ENCODE data around the gene PRIM2.
"Not testable (repeated sequence)": the region's sequence is repeated elsewhere in the genome, so short reads cannot be mapped to it uniquely, and the experiment has no call there.

Gene PRIM2

GRCh38 chr6:57459781-57460180, 142.4 kb downstream of the PRIM2 start:
- not testable (repeated sequence) for H3K27me3 ChIP-seq (ENCODE audit: control insufficient read depth, insufficient read depth, low read length); H3K9me3 ChIP-seq (ENCODE audit: control insufficient read depth, low read length); H3K36me3 ChIP-seq (ENCODE audit: control insufficient read depth, insufficient read depth, low read length); H3K4me3 ChIP-seq (ENCODE audit: low read depth, low read length); H3K27ac ChIP-seq; H3K79me2 ChIP-seq; H3K4me2 ChIP-seq (ENCODE audit: low read length); H3K9ac ChIP-seq; H3K4me1 ChIP-seq; H2AFZ ChIP-seq

DNA sequence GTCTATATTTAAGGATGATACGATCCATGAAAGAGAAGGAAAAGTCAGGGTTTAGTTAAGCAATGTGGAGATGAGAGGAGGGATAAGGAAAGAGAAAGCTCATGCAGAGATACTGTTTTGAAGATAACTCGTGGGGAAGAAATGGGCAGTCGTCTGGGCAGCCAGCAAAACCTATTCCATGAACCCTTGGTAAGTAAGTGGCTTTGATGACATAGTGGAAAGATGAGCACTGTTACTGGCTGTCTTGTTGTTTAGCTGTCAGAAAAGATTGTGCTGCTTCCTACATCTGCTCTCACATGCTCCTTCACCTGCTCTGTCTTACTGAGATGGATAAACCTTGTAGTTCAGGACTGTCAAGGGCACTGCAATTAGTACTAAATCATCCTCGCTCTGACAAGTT, 143.6 kb downstream of the PRIM2 start:
- H2AFZ ChIP-seq; H3K9ac ChIP-seq; H3K36me3 ChIP-seq (ENCODE audit: control insufficient read depth, insufficient read depth, low read length); H3K27me3 ChIP-seq (ENCODE audit: control insufficient read depth, insufficient read depth, low read length); H3K4me2 ChIP-seq (ENCODE audit: low read length); H3K9me3 ChIP-seq (ENCODE audit: control insufficient read depth, low read length); H3K79me2 ChIP-seq; H3K4me3 ChIP-seq (ENCODE audit: low read depth, low read length); H3K4me1 ChIP-seq; H3K27ac ChIP-seq: not testable (repeated sequence)

DNA sequence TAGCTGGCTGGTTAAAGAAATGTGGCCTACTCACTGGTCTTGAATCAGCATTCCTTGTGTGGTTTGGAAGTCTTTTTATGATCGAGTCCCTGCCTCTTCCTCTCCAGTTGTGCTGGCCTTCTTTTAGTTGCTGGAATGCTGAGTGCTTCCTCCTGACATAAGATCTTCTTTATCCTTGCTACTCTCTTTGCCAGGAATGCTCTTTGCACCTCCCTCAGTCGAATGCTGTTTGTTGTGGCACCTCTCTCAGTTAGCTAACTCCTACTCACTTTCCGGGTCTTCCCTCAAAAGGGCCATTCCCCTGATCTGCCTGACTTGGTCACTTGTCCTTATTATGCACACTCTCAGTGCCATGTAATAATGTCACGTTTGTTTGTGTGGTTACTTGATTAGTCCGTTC, 146.4 kb downstream of the PRIM2 start:
- not testable (repeated sequence) for H3K9ac ChIP-seq; H3K9me3 ChIP-seq (ENCODE audit: control insufficient read depth, low read length); H3K36me3 ChIP-seq (ENCODE audit: control insufficient read depth, insufficient read depth, low read length); H3K4me2 ChIP-seq (ENCODE audit: low read length); H3K27me3 ChIP-seq (ENCODE audit: control insufficient read depth, insufficient read depth, low read length); H3K4me1 ChIP-seq; H2AFZ ChIP-seq; H3K79me2 ChIP-seq; H3K27ac ChIP-seq; H3K4me3 ChIP-seq (ENCODE audit: low read depth, low read length)

DNA sequence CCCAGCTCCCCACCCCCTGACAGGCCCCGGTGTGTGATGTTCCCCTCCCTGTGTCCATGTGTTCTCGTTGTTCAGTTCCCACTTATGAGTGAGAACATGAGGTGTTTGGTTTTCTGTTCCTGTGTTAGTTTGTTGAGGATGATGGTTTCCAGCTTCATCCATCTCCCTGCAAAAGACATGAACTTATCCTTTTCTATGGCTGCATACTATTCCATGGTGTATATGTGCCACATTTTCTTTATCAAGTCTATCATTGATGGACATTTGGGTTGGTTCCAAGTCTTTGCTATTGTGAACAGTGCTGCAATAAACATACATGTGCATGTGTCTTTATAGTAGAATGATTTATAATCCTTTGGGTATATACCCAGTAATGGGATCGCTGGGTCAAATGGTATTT, 148.5 kb downstream of the PRIM2 start:
- H3K27ac ChIP-seq; H3K9me3 ChIP-seq (ENCODE audit: control insufficient read depth, low read length); H3K36me3 ChIP-seq (ENCODE audit: control insufficient read depth, insufficient read depth, low read length); H3K4me2 ChIP-seq (ENCODE audit: low read length); H3K9ac ChIP-seq; H2AFZ ChIP-seq; H3K4me1 ChIP-seq; H3K79me2 ChIP-seq; H3K27me3 ChIP-seq (ENCODE audit: control insufficient read depth, insufficient read depth, low read length); H3K4me3 ChIP-seq (ENCODE audit: low read depth, low read length): not testable (repeated sequence)

DNA sequence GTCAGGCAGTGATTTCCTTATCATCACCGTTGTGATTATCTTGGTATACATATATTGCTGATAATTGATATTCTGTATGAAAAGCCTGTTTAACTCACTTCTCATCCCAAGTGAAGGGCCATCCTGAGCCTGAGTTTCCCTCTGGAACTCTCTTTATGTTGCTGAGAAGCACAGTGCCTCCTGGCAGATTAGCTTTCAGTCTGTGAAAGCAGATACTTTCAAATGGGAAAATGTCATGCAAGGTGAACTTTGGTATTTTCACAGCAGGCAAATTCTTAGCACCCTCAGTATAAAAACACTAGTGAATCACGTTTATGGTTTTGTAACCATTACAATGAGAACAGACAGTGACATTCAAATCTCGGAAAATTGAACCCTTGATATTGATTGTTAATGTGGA, 151.6 kb downstream of the PRIM2 start:
- TF ChIP-seq, protein P1, sequence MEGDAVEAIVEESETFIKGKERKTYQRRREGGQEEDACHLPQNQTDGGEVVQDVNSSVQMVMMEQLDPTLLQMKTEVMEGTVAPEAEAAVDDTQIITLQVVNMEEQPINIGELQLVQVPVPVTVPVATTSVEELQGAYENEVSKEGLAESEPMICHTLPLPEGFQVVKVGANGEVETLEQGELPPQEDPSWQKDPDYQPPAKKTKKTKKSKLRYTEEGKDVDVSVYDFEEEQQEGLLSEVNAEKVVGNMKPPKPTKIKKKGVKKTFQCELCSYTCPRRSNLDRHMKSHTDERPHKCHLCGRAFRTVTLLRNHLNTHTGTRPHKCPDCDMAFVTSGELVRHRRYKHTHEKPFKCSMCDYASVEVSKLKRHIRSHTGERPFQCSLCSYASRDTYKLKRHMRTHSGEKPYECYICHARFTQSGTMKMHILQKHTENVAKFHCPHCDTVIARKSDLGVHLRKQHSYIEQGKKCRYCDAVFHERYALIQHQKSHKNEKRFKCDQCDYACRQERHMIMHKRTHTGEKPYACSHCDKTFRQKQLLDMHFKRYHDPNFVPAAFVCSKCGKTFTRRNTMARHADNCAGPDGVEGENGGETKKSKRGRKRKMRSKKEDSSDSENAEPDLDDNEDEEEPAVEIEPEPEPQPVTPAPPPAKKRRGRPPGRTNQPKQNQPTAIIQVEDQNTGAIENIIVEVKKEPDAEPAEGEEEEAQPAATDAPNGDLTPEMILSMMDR (IDR thresholded peaks at IDR 0.05): no peak
- no peaks in the 10 kb centered on the region for H3K79me2 ChIP-seq
- H2AFZ ChIP-seq: no peak overlapping the region
- H3K9ac ChIP-seq: no peak overlapping the region
- H3K4me2 ChIP-seq (ENCODE audit: low read length): no peak overlapping the region
- no peaks in the 10 kb centered on the region for H3K9me3 ChIP-seq (ENCODE audit: control insufficient read depth, low read length)
- H3K4me1 ChIP-seq: no peaks in the 10 kb centered on the region
- H3K36me3 ChIP-seq (ENCODE audit: control insufficient read depth, insufficient read depth, low read length): no peaks in the 10 kb centered on the region
- no peaks in the 10 kb centered on the region for H3K27me3 ChIP-seq (ENCODE audit: control insufficient read depth, insufficient read depth, low read length)
- no peak overlapping the region for H3K27ac ChIP-seq
- no peak overlapping the region for H3K4me3 ChIP-seq (ENCODE audit: low read depth, low read length)

DNA sequence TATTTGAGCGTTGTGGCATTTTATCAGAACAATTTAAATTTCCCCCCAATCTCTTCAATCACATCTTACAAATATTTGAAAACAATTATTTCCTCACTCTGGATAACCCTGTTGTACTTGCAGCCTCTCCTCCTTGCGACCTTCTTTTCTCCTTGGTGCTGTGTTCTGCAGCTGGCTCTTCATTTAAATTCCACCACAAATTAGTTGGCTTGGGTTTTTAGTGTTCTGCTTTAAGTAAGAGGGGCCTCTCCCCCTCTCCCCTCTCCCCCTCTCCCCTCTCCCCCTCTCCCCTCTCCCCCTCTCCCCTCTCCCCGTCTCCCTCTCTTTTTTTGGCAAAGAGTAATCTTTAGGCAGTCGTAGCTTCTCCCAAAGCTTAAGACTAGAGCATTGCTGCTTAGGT, 152.7 kb downstream of the PRIM2 start:
- not testable (repeated sequence) for H2AFZ ChIP-seq; H3K27ac ChIP-seq; H3K4me3 ChIP-seq (ENCODE audit: low read depth, low read length); H3K9ac ChIP-seq; H3K4me1 ChIP-seq; H3K4me2 ChIP-seq (ENCODE audit: low read length); H3K36me3 ChIP-seq (ENCODE audit: control insufficient read depth, insufficient read depth, low read length); H3K27me3 ChIP-seq (ENCODE audit: control insufficient read depth, insufficient read depth, low read length); H3K9me3 ChIP-seq (ENCODE audit: control insufficient read depth, low read length); H3K79me2 ChIP-seq

DNA sequence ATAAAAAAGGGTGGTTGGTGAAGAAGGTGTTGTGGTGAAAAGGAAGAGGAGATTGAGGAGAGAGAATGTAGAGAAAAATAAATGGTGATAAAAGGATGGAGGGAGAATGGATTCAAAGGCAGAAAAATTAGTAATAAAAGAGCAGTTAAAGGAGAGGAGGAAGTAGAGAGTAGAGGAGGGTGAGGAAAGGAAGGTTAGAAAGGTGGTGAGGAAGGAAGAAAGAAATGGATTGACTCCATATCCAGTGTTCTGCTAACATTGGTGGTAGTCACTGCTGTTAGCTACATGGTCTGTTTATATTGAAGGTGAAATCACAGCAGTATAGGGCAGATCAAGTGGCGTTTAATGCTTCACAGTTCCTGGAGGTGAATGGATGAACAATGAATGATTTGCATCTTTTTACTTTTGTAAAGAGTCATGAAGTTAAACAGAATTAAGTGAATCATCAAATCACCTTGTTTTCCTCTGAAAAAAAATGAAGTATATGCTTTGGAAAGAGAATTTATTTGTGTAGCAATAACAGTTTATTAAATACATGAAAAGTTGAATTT, 154.0 kb downstream of the PRIM2 start:
- not testable (repeated sequence) for H3K27me3 ChIP-seq (ENCODE audit: control insufficient read depth, insufficient read depth, low read length); H3K9ac ChIP-seq; H3K4me2 ChIP-seq (ENCODE audit: low read length); H3K79me2 ChIP-seq; H3K4me1 ChIP-seq; H3K27ac ChIP-seq; H3K4me3 ChIP-seq (ENCODE audit: low read depth, low read length); H3K36me3 ChIP-seq (ENCODE audit: control insufficient read depth, insufficient read depth, low read length); H3K9me3 ChIP-seq (ENCODE audit: control insufficient read depth, low read length); H2AFZ ChIP-seq

DNA sequence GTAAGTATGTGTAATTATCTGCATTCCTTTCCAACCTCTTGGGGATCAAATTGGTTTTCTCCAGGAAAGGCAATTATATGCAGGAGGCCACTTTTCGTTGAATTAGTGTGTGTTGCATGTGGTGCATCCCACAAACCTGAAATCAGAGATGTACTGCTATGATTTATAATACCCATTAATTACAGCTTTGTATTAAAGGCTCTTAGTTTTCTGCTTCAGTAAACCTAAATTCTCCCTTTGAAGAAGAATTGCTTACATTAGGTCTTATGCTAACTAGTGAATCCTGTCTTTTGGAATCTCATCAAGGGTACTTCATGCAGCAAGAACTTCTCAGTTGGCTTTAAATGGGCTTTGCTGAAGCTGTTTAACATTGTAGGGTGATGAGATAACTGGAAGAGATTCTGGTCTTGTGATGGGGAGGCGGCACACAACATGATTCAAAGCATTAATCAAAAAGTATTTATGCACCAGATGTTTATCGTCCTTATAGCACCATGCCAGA, 155.5 kb downstream of the PRIM2 start:
- not testable (repeated sequence) for H2AFZ ChIP-seq; H3K9ac ChIP-seq; H3K27ac ChIP-seq; H3K36me3 ChIP-seq (ENCODE audit: control insufficient read depth, insufficient read depth, low read length); H3K4me3 ChIP-seq (ENCODE audit: low read depth, low read length); H3K79me2 ChIP-seq; H3K4me2 ChIP-seq (ENCODE audit: low read length); H3K4me1 ChIP-seq; H3K27me3 ChIP-seq (ENCODE audit: control insufficient read depth, insufficient read depth, low read length); H3K9me3 ChIP-seq (ENCODE audit: control insufficient read depth, low read length)

- not testable (repeated sequence) for H3K79me2 ChIP-seq; H3K27ac ChIP-seq; H3K4me1 ChIP-seq; H2AFZ ChIP-seq; H3K4me2 ChIP-seq (ENCODE audit: low read length); H3K27me3 ChIP-seq (ENCODE audit: control insufficient read depth, insufficient read depth, low read length); H3K36me3 ChIP-seq (ENCODE audit: control insufficient read depth, insufficient read depth, low read length); H3K9me3 ChIP-seq (ENCODE audit: control insufficient read depth, low read length); H3K9ac ChIP-seq; H3K4me3 ChIP-seq (ENCODE audit: low read depth, low read length)
These were observed 157.5 kb downstream of the PRIM2 start for GRCh38 chr6:57474862-57475475.

- not testable (repeated sequence) for H3K4me1 ChIP-seq
These were observed 158.2 kb downstream of the PRIM2 start for GRCh38 chr6:57475656-57476055.

More at GRCh38 chr6:57475656-57476055, 158.2 kb downstream of the PRIM2 start:
- not testable (repeated sequence) for H2AFZ ChIP-seq; H3K4me2 ChIP-seq (ENCODE audit: low read length); H3K27ac ChIP-seq; H3K9ac ChIP-seq; H3K4me3 ChIP-seq (ENCODE audit: low read depth, low read length); H3K9me3 ChIP-seq (ENCODE audit: control insufficient read depth, low read length); H3K36me3 ChIP-seq (ENCODE audit: control insufficient read depth, insufficient read depth, low read length); H3K79me2 ChIP-seq; H3K27me3 ChIP-seq (ENCODE audit: control insufficient read depth, insufficient read depth, low read length)

Data from parathyroid adenoma (tissue), 2 donors.